ENCODE measurements around the gene CD209. TPM values are rescaled to one million over a fixed set of nuclear protein-coding genes. Genes with fewer than 3 reads are reported as not detected.

The CD209 gene
- total and polyA plus RNA-seq, 9 of the 15 experiments (the other 6 are each of a cell fraction or from before 2014, with no cell fraction given) = 0.01 TPM; not detected in 8

DNA sequence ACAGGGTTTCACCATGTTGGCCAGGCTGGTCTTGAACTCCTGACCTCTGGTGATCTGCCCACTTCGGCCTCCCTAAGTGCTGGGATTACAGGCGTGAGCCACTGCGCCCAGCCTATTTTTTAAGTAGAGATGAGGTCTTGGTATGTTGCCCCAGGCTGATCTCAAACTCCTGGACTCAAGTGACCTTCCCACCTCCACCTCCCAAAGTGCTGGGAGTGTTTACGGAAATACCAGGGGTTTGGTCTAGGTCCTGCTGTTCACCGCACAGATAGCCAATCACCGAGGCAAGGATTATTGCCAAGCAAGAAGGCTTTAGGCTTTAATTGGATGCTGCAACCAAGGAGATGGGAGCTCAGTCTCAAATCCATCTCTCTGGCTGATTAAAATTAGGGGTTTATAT, 27.0 kb downstream of the CD209 start (continued):
- TF ChIP-seq, protein P1, sequence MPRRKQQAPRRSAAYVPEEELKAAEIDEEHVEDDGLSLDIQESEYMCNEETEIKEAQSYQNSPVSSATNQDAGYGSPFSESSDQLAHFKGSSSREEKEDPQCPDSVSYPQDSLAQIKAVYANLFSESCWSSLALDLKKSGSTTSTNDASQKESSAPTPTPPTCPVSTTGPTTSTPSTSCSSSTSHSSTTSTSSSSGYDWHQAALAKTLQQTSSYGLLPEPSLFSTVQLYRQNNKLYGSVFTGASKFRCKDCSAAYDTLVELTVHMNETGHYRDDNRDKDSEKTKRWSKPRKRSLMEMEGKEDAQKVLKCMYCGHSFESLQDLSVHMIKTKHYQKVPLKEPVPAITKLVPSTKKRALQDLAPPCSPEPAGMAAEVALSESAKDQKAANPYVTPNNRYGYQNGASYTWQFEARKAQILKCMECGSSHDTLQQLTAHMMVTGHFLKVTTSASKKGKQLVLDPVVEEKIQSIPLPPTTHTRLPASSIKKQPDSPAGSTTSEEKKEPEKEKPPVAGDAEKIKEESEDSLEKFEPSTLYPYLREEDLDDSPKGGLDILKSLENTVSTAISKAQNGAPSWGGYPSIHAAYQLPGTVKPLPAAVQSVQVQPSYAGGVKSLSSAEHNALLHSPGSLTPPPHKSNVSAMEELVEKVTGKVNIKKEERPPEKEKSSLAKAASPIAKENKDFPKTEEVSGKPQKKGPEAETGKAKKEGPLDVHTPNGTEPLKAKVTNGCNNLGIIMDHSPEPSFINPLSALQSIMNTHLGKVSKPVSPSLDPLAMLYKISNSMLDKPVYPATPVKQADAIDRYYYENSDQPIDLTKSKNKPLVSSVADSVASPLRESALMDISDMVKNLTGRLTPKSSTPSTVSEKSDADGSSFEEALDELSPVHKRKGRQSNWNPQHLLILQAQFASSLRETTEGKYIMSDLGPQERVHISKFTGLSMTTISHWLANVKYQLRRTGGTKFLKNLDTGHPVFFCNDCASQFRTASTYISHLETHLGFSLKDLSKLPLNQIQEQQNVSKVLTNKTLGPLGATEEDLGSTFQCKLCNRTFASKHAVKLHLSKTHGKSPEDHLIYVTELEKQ (CRISPR knock-in tag; IDR thresholded peaks at IDR 0.05) = no peak
- no peak for TF ChIP-seq KDM4B (IDR thresholded peaks at IDR 0.05; ENCODE audit: borderline replicate concordance in 2 of 2, low read depth in 1 of 2)
- TF ChIP-seq KDM1A (IDR thresholded peaks at IDR 0.05) = no peak

DNA sequence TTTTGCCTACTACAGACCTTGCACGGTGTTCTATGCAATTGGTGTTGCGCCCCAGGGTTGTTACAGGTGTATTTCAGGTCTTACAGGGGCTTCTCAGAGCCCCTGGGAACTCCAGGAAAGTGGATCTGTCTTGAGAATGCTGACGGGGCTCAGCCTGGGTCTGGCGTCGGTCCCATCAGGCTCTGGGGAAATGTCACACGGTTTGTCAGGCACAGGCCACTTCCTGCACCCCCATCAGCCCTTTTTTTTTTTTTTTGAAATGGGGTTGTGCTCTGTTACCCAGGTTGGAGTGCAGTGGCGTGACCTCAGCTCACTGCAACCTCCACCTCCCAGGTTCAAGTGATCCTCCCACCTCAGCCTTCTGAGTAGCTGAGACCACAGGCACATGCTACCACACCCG, 28.7 kb downstream of the CD209 start:
- H3K9me3 ChIP-seq (replicated peaks; ENCODE audit: control insufficient read depth, insufficient read depth, low read depth, low read length) = no peaks in the 10 kb centered on the region
- in situ Hi-C loops (cut with MboI) (no loop called here), intact Hi-C loops (cut with micrococcal nuclease) (no loop called here)
- H3K36me3 ChIP-seq (ENCODE audit: control insufficient read depth, insufficient read depth, low read length) = no peaks in the 10 kb centered on the region
- no peak overlapping the region for H3K4me2 ChIP-seq (ENCODE audit: insufficient read depth, low read length)
- no peak for TF ChIP-seq WHSC1 (IDR thresholded peaks at IDR 0.05; ENCODE audit: low read length)
- no peak for TF ChIP-seq NR4A1 (CRISPR knock-in tag; IDR thresholded peaks at IDR 0.05)
- no peak for TF ChIP-seq NR4A1 (tag; IDR thresholded peaks at IDR 0.05)
- TF ChIP-seq, protein P2, sequence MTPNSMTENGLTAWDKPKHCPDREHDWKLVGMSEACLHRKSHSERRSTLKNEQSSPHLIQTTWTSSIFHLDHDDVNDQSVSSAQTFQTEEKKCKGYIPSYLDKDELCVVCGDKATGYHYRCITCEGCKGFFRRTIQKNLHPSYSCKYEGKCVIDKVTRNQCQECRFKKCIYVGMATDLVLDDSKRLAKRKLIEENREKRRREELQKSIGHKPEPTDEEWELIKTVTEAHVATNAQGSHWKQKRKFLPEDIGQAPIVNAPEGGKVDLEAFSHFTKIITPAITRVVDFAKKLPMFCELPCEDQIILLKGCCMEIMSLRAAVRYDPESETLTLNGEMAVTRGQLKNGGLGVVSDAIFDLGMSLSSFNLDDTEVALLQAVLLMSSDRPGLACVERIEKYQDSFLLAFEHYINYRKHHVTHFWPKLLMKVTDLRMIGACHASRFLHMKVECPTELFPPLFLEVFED (CRISPR knock-in tag; conservative IDR thresholded peaks at IDR 0.05) = no peak
- TF ChIP-seq FOXJ3 (CRISPR knock-in tag; IDR thresholded peaks at IDR 0.05) = no peak
- CTCF ChIA-PET (ENCODE audit: low intra/inter-chr PET ratio) = no interaction called here
- H3K27ac ChIP-seq (ENCODE audit: extremely low read depth, low read depth, low read length) = no peak overlapping the region
- H2AFZ ChIP-seq (ENCODE audit: low read depth, low read length) = no peak overlapping the region
- H3K4me3 ChIP-seq = no peak overlapping the region
- BruUV-seq (replicated peaks) = no TSS peak
- H3K9me1 ChIP-seq (ENCODE audit: control insufficient read depth, insufficient read depth, low read length) = no peaks in the 10 kb centered on the region
- ATAC-seq (no peak), DNase-seq (ENCODE audit: extremely low read depth in 1 of 4, low spot score in 3 of 4) (no peak), FAIRE-seq (no peak)
- POLR2A ChIA-PET = no interaction called here
- no peaks in the 10 kb centered on the region for H4K20me1 ChIP-seq (replicated peaks; ENCODE audit: control insufficient read depth, insufficient read depth, low read length)
- peaks cover 8 to 23% of the 10 kb centered on the region in 2 experiments; a peak in 4 of 5 replicates for H3K27me3 ChIP-seq (ENCODE audit: control insufficient read depth in 2 of 2, insufficient read depth in 2 of 2, low read length in 2 of 2)
- no peaks in the 10 kb centered on the region for H3K4me1 ChIP-seq (replicated peaks in 1 of 2; ENCODE audit: control insufficient read depth in 2 of 2, insufficient read depth in 2 of 2, low read length in 2 of 2)
- H3K9ac ChIP-seq (ENCODE audit: insufficient read depth in 1 of 2, low read depth in 2 of 2, low read length in 2 of 2) = no peak overlapping the region
- 0% methylated on average over 8 of the region's 8 CpGs for WGBS (ENCODE audit: insufficient coverage, low coverage, missing lambda C conversion rate)
- no peaks in the 10 kb centered on the region for H3K79me2 ChIP-seq (ENCODE audit: control insufficient read depth, insufficient read depth, low read length)

All from K562 (cell line).